NK-92 (cell line): Measurements from ENCODE around the gene SLC17A5.
"Not testable (repeated sequence)": the region's sequence is repeated elsewhere in the genome, so short reads cannot be mapped to it uniquely, and the experiment has no call there.

Experiments used
- DNase-seq: peaks from one replicate; lab custom pipeline; 2025; ENCODE audit not compliant: unreplicated experiment; lab: John Stamatoyannopoulos, UW

Gene SLC17A5

DNA sequence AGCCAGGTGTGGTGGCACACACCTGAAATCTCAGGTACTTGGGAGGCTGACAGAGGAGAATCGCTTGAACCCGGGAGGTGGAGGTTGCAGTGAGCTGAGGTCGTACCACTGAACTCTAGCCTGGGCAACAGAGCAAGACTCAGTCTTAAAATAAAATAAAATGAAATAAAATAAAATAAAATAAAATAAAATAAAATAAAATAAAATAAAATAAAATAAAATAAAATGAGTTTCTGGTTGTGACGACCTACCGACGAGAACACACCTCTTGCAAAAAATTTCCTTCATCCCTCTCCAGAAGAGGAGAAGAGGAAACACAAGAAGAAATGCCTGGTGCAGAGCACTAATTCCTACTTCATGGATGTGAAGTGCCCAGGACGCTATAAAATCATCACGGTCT is 35.7 kb downstream of the SLC17A5 start:
- not testable (repeated sequence) for DNase-seq

GRCh38 chr6:73614802-73615201 is 39.0 kb downstream of the SLC17A5 start:
- no peak for DNase-seq

DNA sequence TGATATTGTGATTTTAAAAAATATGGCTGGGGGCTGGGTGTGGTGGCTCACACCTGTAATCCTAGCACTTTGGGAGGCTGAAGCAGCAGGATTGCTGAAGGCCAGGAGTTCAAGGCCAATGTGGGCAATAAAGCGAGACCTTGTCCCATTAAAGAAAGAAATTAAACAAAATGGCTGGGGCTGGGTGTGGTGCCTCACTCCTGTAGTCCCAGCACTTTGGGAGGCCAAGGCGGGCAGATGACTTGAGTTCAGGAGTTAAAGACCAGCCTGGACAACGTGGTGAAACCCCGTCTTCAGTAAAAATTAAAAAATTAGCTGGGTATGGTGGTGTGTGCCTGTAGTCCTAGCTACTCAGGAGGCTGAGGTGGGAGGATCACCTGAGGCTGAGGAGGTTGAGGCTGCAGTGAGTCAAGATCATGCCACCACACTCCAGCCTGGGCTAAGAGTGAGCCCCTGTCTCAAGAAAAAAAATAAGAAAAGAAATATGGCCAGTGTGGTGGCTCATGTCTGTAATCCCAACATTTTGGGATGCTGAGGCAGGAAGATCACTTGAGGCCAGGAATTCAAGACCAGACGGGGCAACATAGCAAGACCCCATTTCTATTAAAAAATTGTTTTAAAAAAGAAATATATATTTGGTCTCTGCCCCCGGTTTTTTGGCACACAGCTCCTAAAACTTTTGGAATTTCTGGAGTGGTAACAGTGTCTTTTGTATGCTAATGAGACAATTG is 39.8 kb downstream of the SLC17A5 start:
- no peak for DNase-seq

GRCh38 chr6:73612611-73613010 is 41.2 kb downstream of the SLC17A5 start:
- DNase-seq, result no peak

GRCh38 chr6:73610444-73611275 is 43.1 kb downstream of the SLC17A5 start:
- no peak for DNase-seq

DNA sequence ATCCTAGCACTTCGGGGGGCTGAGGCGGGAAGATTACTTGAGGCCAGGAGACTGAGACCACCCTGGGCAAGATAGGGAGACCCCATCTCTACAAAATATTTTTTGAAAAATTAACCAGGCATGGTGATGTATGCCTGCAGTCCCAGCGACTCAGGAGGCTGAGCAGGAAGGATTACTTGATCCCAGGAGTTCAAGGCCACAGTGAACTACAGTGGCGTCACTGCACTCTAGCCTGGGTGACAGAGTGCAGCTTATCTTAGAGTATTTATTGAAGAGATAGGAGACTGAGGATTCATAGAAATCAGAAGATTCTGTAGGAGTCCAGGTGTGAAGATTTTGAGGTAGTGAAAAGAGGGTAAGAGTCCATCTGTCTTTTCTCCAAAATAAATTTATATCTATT is 45.0 kb downstream of the SLC17A5 start:
- no peak for DNase-seq

DNA sequence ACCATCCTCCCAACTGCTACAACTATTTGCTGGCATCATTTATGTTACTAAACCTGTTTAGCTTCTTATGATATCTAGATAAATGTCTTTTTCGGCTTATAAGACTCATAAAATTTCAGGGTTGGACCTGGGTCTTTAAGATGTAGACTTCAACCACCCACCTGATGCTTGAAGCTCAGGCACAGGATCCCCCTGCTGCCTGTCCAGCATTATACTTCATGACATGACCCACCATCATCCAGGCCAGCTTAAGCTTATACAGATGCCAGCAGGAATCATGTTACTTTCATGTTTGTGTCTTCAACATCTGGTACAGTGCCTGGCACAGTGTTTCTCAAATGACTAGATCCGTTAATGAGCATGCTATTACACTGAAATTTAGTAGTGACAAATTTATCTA is 47.4 kb downstream of the SLC17A5 start:
- DNase-seq, result no peak

GRCh38 chr6:73604461-73604860 is 49.3 kb downstream of the SLC17A5 start:
- DNase-seq, result no peak

DNA sequence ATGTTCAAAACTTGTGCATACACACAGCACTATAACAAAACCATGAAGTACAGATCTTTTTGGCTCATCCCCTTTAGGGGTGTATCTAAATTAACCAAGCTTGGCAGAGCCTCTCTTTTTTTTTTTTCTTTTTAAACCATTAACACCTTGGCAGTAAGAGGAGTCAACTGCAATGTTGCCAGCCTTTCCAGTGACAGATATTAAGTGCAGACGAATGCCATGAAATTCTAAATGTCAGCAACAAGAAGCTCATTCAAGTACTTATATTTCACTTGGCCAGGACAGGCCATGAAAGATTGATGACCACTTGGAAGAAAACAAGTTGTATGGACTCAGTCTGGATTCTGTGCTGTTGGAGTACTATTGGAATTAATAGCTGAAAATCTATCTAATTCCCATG is 49.8 kb downstream of the SLC17A5 start:
- no peak for DNase-seq

- DNase-seq, result no peak
Observed at GRCh38 chr6:73586416-73586974, 67.3 kb downstream of the SLC17A5 start.

- DNase-seq, result no peak
Observed at GRCh38 chr6:73585566-73586415, 68.0 kb downstream of the SLC17A5 start.

DNA sequence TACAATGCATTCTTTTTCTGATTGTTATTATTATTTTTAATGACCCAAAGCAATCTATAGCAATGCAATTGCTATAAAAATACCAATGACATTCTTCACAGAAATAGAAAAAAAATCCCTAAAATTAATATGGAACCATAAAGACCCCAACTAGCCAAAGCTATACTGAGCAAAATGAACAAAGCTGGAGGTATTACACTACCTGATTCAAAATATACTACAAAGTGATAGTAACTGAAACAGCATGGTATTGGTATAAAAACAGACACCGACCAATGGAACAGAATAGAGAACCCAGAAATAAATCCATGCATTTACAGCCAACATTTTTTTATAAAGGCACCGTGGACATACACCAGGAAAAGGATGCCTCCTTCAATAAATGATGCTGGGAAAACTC is 72.5 kb downstream of the SLC17A5 start:
- DNase-seq, result no peak

DNA sequence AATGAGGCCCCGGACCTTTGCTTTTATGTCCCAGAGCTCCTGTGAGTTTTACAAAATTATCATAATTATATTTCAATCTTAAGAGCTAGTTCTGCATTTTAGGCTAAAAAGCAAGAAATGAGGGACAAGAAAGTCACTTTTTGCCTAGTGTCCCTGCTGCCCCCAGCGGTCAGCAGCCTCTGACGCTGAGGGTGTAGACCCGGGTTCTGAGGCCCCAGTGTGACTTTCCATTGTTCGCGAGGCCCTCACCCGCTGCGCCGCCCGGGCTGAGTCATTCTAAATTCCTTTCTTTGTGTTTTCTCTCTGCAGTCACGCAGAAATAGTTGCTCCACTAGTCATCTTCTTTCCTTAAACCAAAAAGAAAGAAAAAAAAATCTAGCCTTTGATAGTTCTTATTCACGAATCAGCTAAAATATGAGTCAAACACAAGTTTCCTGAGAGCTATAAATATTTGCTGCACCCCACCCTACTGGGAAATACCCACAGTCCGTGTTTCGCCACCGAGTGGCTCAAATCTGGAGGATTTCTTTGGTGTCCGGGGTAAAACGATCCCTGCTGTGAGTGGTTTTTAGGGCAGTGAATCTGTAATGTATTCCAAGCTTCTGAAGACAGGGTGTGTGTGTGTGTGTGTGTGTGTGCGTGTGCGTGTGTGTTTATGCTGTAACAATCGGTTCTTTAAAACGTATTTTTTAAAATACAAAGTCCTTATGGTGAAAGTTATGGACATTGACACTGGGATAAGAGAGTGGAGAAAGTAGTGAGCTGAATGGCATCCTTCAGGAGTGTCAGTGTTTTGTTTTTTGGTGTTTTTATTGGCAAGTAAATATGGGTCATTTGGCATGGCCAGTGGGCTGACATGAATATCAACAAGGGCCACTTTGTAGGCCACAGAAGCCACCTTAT is 73.3 kb downstream of the SLC17A5 start:
- DNase-seq, result no peak

DNA sequence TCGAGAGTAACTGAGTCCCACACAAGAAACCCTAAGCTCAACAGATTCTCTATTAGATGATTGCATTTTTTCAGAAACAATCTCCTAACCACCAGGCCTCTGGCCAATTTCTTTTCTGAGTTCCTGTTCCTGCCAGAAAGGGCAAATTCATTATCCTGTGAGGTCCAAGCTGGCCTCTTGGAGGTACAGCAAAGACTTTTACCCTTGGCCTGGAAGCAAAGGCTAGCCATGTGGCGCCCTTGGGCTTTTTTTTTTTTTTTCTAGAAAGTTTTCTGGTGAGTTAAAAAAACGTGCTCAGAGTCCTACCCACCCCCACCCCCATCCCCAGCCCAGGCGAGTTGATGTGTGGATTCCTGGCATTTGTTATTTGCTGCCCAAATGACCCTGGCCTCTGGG is 73.9 kb downstream of the SLC17A5 start:
- DNase-seq, result no peak

GRCh38 chr6:73579389-73579788 is 74.4 kb downstream of the SLC17A5 start:
- DNase-seq, result no peak

- DNase-seq, result no peak
Observed at GRCh38 chr6:73577676-73578075, 76.1 kb downstream of the SLC17A5 start.

- not testable (repeated sequence) for DNase-seq
Observed at GRCh38 chr6:73572531-73572930, 81.3 kb downstream of the SLC17A5 start.

- not testable (repeated sequence) for DNase-seq
Observed at GRCh38 chr6:73571218-73572181, 82.3 kb downstream of the SLC17A5 start.

GRCh38 chr6:73569121-73569520 is 84.7 kb downstream of the SLC17A5 start:
- no peak for DNase-seq
